ENCODE measurements around the gene OR9A2.
"Not testable (repeated sequence)": the region's sequence is repeated elsewhere in the genome, so short reads cannot be mapped to it uniquely, and the experiment has no call there.

OR9A2 gene

DNA sequence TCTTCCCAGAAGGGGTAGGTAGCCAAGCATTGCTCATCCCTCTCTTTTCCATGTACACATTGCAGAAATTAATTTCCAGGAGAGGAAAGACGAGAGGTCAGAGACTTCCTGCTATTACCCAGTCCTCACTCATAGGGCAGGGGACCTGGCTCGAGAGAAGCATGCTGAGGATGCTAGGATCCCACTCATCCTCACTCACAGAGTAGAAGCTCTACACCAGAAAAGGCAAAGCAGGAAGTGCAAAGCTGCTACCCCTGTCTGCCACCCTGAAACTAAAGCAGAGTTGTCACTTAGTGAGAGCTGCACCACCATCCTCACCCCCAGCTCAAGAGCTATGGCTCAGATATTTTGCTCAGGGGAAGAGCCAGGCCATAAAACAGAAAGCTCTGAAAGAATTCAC, 9.9 kb downstream of the OR9A2 start:
- no peak for DNase-seq (ENCODE audit: low read depth)

DNA sequence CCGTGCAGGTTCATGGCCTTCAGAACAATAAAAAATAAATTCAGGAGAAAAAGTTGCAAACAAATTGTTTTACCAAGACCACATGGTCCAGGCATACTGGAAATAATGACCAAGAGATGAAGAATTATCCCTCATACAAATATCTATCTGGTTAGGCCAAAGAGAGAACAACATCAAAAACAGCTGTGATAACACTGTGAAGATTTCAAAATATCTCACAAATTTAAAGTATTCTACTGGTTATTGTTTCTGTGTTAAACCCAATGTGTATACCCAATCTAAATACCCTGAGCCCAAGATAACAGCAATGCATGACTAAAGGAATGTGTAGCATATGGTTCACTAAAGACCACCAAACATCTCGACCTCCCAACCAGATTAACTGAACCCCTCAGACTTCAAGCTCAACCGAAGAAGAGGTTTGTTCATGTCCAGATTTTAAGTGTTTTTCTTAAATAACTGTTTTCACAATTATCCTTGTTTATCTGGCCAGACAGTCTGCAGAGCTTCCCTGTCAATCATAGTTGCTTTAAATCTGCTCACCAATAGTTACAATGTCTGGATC, 10.9 kb downstream of the OR9A2 start:
- no peak for DNase-seq (ENCODE audit: low read depth)

DNA sequence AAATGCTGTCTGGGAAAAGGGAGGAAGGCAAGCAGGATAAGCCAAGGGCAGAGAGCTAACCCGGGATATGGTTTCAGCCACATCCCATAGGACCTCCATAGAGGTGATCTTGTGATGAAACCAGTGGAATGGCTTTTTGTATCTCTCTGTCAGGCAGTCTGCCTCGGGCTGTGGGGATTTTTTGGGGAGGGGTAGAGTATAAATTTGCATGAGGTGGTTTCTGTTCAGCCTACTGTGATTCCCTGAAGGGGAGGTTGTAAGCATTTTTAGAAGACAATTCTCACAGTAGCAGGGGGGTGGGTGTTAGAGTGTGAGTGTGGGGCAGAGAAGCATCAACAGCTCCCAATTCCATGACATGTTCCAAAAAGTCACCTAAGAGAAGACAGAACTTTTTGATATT, 11.8 kb downstream of the OR9A2 start:
- no peak for DNase-seq (ENCODE audit: low read depth)

DNA sequence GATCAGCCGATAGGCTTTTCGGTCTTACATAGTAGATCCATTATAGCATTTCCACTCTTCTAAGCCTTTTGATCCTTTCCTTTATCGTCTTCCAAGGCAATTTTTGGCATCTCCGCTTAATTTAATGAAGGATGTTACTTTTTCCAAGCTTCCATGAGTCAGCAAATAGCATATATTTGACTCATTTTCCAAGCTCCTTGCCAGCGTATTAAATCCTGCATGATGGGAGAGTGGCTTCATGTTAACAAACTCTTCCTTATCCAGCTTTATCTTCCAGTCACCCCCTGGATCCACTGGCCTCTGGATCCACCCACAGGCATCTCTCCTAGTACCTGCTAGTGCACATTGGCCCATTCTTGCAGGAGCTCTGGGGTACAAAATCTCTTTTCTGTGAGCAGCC, 13.0 kb downstream of the OR9A2 start:
- no peak for DNase-seq (ENCODE audit: low read depth)

DNA sequence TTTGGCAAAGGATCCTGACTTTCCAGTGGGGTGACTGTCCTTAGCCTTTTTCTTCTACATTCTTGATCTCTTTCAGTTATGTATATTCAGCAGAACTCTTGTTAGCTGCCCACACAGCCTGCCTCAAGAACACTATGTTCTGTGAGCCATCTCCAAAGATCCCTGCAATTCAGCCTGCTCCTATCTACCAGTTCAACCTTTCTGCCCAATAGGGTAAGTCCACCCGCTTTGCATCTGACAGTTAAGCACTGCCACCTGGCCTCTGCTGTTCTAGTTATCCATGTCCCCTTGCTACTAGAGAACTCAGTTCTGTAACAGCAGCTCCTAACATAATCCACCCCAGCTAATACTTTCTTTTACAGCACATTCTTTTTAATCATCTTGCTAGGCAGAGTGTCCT, 13.5 kb downstream of the OR9A2 start:
- no peak for DNase-seq (ENCODE audit: low read depth)

DNA sequence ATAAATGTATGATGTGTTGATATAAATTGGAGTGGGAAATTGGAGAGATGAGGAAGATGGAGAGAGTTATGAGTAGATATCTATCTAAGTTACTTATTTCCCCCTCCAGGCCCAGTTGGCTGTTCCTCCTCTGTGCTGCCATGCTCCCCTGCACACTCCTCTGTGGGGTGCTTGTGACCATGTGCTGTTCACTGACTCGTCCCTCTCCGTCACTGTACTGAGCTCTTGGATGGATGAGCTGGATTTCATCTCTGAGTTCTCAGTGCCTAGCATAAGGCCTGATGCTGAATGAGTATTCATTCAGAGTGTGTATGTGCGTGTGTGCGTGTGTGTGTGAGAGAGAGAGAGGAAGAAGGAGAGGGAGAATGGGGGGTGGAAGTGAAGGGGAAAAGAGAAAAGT, 14.5 kb downstream of the OR9A2 start:
- no peak for DNase-seq (ENCODE audit: low read depth)

DNA sequence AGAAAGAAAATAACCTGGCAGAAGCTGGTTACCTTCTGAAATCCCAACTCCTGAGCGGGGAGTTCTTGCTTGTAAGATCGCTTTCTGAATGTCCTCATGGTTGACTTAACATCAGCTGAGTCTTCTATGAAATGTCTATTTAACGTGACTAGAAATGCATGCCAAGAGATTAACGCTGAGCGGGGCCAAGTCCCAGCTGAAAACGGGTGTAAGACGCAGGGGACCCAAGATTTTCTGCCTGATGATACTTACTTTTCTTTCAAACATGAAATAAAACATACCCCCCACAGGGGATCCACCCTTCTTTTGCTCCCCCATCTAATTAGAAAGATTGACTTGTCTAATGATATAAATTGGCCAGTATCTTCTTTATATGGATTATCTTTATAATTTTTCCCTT, 14.9 kb downstream of the OR9A2 start:
- no peak for DNase-seq (ENCODE audit: low read depth)

DNA sequence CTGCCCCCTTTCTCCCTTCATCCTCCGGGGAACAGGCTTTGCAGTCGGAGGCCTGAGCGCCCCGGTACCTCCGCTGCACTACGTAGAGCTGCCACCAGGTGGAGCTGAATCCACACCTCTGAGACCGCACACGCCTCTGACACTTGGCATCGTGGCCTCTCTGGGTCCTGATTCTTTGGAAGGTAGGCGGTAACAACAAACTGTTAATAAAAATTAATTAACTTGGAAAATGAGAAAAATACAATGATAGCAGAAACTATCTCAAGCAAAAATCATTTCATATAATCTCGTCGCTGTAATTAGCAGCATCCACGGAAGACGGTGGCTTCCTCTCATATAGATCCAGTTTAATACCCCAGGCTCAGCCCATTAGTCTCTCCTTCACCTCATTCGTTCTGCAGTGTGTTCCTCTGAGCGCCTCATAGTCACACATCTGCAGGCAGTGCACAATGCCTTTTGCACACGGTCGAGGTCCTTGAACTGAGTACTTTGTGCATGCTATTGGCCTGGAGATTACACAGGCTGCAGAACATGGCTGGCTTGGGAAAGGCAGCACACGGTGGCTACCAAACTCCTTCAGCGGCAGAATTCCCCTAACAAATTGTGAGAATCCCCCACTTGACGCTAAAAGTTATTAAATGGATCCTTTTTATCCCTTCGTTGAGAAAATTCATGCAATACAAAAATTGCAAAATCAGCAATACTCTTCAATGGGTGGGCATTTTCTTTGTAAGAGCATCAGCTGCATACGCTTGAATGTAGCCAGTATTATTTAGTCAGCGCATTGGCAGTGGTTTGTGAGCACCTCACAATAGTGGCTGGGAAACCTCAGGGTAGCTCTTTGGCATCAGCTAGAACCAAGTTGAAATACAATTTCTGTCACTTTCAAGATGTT, 18.7 kb downstream of the OR9A2 start:
- peak; percentile 75 for DNase-seq (ENCODE audit: low read depth)

DNA sequence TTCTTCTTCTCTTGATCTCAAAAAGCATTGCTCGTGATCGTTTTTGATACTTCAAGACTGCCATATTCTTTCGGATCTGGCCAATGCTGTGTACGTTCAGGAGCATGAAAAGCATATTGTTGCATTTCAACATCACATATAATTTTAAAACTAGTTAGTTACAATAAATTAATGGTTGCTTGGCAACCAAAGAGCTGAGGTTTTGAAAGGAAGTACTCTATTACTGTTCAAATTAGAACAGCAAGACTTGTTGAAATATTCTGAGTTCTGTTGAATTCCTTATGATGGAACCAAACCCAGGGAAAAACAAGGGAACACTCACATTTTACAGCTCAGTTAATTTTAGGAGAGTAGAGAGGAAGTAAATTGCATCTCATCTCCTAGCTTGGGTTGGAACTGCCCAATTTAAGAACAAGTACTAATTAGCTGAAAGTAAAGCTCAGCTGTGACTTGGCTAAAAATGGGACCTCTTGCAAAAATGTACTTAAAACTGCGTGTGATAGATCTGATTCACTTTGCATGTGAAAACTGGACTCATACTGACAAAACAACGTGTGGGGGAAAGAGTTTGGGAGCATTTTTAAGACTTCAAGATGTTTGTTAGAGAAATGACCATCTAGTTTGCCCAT, 21.2 kb downstream of the OR9A2 start:
- DNase-seq (ENCODE audit: low read depth): no peak

DNA sequence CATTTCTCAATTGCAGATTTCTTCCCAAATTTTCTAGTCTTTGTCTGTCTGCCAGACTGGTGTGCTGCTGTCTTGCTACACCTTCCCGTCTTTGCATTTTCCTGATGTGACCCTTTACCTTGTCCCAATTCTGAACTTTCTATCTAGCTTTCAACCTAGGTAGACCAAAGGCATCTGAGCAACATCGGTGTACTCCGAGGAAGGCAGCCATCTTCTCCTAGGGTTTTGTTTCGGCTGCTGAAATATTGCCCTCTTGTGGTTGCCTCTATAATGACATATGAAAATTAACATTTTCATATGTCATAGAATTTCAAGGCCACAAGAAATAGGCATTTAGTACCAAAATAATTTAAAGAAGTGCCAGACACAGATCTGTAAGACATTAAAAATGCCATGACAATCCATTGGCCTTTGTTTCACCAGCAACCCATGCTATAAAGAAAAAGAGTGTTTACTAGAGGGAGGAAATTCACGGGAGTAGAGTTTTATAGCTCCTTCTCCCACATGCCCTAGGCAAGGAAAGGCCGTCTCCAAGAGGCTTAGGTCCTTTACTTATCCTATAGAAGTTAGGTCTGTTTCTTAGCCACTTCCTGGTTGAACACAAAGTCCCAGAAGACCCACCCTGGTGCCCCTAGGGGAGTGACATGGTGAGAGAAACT, 23.4 kb downstream of the OR9A2 start:
- DNase-seq (ENCODE audit: low read depth): no peak

DNA sequence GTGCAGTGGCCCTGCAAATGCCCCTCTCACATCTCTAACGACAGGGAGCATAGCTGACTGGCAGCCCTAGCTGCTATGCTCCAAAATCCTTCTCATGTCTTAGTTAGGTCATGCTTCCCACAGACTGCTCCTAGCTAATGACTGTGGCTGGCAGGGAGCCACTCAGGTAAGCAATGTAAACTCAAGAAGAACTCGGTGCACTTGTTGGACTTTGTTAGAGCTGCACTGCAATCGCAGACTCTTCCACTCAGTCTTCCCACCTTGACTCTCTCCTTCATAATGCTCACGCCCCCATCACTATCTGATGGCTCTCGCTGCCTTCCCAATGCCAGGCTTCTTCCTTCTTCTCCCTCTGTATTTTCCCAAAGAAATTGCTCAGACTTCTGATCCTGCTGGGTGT, 24.0 kb downstream of the OR9A2 start:
- DNase-seq (ENCODE audit: low read depth): no peak

DNA sequence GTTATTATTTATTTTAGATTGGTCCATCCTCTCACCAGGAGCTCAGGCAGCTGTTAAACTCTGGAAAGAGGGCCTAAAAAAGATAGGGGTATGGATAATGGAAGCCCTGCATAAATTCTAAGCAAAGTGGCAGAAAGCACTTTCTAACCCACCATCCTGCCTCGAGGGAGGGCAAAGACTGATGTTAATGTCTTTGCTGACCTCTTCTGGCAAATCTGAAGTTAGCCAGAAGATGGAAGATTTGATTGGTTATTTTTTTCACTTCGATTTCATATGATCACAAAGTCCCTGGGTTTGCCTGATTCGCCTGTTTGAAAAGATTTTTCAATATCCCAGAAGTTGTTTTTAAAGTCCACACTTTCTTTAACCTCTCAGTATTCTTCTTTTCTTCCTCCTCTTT, 24.8 kb downstream of the OR9A2 start:
- no peak for DNase-seq (ENCODE audit: low read depth)

DNA sequence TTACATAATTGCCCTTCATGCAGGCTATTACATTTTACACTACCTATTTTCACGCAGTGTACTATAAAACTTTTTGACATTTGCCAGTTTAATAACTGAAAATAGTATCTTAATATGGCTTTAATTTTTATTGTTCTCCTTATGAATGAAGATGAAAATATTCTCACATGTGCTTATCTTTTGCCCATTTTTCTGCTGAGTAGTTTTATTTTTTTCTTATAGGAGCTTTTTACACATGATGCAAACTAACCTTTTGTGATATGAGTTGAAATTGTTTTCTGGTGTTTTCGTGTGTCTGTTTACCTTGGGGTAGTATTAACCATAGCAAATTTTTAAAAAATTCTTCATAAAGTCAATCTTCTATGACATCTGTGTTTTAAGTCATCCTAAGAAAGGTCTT, 26.3 kb downstream of the OR9A2 start:
- DNase-seq (ENCODE audit: low read depth): no peak

DNA sequence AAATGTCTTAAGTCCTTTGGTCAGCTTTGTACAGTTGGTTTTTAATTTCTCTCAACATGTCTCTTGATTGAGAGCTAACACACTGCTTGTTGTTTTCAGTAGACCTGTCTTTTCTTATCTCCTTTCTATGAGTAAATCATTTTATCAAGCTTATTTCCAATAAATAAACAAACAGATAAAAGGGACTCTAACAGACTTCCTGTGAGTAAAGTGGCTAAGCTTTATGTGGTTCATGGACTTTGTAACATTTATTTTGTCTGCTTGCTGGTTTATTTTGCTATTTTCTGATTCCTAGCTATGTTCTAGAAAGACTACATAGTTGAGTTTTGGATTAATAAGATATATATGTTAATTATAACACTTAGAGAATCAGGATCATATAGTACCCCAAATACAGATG, 27.1 kb downstream of the OR9A2 start:
- no peak for DNase-seq (ENCODE audit: low read depth)

DNA sequence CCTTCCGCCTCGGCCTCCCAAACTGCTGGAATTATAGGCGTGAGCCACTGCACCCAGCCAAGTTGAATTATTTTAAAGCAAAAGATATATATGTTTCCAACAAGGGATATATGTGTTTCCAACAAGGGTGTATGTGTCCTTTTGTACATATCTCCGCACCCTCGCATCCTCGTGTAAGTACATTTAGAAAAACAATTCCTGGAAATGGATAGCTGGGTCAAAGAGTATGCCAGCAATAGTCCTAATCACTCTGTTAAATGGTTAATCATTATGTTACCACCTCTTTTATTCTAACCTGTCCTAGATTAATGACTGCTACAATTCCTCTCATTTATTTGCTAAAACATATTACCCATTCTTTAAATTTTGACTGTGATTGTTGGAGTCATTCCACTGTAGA, 28.0 kb downstream of the OR9A2 start:
- DNase-seq (ENCODE audit: low read depth): no peak

DNA sequence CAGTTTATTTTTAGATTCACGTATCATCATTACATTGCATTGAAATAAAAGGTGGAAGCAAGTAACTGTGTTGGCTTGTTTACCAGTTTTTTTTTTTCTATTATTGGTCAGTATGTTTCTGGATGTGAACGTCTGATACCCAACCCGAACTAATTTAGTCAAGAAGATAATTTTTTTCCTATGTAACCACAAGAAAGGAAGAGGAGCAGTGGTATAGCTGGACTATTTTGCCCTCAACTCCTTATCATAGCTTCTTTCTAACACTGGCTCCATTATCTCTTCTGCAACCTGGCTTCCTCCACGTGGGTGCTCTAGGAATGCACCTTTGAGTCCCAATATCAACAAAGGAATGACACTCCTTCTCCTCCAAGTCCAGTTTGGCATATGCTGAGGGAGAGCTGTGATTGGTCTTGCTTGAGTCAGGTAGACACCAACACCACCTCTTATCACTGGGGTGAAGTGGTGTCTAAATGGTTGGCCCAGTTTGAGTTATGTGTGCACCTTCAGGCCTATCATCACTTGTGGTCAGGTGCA, 29.4 kb downstream of the OR9A2 start:
- no peak for DNase-seq (ENCODE audit: low read depth)

DNA sequence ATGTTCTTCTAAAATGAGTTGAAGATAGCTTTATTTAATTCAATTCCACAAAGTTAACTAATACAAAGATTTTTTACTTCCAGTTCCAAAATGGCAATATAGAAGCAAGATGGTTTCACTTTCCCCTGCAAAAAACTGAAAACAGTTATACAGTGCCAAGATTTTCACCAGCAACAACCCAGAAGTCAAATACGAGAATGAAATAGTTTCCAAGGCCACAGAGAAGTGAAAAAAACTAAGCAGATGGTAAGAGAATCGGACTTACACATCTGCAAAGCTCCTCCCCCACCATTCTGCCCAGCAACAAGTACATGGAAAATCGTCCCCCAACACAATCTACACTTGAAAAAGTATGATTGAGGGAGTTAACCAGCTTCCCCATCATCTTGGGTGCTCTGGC, 34.5 kb downstream of the OR9A2 start:
- no peak for DNase-seq (ENCODE audit: low read depth)

DNA sequence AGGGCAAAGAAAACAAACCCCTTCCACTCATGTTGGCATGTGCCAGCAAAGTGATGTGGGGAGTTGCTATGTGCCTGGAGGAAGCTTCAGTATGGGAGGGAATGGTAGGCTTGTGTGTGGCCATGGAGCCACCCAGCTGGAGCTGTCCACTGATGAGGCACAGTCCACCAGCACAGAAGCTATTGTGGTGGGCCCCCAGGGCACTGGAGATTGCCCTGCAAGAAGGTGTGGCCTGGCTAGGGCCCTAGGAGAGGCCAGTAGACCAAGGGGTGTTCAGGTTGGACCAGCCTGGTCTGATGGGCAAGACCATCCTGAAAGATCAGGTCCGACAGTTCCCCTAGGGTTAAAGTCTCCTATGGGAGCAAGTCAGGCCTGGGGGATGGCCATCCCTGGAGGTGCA, 42.6 kb downstream of the OR9A2 start:
- DNase-seq (ENCODE audit: low read depth): no peak

DNA sequence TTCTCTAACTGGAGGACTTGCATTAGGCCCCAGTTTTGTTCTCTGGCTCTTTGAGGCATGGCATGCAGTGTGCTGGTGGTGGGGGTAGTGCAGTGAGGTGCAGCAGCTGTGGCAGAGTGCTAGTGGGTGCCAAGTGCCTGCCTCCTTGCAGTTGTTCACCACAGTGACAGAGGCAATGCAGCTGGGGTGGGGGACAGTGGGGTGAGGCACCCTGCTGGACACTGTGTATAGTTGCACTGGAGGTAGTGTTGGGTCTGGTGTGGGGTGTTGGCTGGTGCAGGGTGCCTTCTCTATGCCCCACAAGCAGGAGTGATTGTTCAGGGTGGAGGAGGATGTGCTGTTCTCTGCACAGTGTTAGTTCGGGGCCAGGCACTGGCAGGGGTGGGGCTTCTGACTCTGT, 43.1 kb downstream of the OR9A2 start:
- no peak for DNase-seq (ENCODE audit: low read depth)

DNA sequence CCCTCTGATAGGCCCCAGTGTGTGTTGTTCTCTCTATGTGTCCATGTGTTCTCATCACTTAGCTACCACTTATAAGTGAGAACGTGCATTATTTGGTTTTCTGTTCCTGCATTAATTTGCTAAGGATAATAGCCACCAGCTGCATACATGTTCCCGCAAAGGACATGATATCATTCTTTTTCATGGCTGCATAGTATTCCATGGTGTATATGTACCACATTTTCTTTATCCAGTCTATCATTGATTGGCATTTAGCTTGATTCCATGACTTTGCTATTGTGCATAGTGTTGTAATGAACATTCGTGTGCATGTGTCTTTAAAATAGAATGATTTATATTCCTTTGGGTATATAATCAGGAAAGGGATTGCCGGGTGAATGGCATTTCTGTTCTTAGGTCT, 48.5 kb downstream of the OR9A2 start:
- DNase-seq (ENCODE audit: low read depth): not testable (repeated sequence)
